Measurements from ENCODE around the gene HSD17B4.
"Not testable (repeated sequence)": the region's sequence is repeated elsewhere in the genome, so short reads cannot be mapped to it uniquely, and the experiment has no call there.

GRCh38 chr5:119438587-119438917 lies 13.7 kb upstream of the HSD17B4 start:
- TF ChIP-seq CTCF, POLR2A, EP300 (IDR thresholded peaks at IDR 0.05): not testable (repeated sequence)

Data from ovary (tissue), 3 donors.